ENCODE data around the gene RNF20. TPM values are rescaled to one million over a fixed set of nuclear protein-coding genes. Genes with fewer than 3 reads are reported as not detected.

The RNF20 gene
- total RNA-seq, 2 experiments from 2014 or later = 43.7 to 49.0 TPM

DNA sequence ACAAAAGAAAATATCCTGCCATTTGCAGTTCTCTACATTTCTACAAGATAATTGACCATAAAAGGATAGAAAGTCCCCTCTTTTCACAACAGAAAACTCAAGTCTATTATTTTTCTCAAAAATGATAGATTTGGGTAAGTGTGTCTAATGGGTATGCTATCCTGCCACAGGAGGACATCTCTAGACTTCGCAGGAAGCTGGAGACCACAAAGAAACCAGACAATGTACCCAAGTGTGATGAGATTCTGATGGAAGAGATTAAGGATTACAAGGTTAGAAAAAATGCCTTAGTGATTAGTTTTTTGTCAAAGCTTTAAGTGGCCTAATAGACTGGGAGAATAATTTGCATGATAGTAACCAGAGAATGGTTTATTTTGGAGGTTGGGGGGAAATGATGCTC is 28.1 kb downstream of the RNF20 start:
- POLR2A ChIA-PET = no interaction called here
- Mint-ChIP-seq H3K4me3 (no peak overlapping the region), H3K27me3 (no peaks in the 10 kb centered on the region), H3K4me1 (peaks cover 10% of the 10 kb centered on the region), H3K27ac (no peak overlapping the region), H3K36me3 (peaks cover 74% of the 10 kb centered on the region), H3K9me3 (peaks cover 2% of the 10 kb centered on the region)
- no peak for DNase-seq
- ATAC-seq (ENCODE audit: low read depth) = no peak

DNA sequence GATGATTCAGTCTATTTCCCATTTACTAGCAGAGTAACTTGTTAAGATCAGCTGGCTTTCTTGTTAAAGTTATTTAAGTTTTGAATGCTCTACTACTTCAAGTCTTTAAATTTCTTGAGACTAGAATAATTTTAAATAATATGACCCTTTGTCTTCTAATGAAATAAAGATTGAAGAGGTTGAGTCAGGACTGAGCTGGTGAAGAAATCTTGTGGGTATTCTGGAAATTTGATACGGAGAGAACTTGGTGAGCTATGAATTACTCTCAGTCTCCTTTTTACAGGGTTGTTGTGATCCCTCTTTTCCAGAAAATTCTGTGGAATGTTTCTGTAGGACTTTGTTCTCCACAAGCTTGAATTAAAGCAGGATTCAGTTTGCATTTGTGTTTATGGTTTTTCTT is 29.3 kb downstream of the RNF20 start:
- ATAC-seq (ENCODE audit: low read depth) (no peak), DNase-seq (no peak)
- Mint-ChIP-seq H3K4me3 (no peak overlapping the region), H3K9me3 (peaks cover 1% of the 10 kb centered on the region), H3K4me1 (peaks cover 10% of the 10 kb centered on the region), H3K36me3 (peaks cover 72% of the 10 kb centered on the region), H3K27me3 (no peaks in the 10 kb centered on the region), H3K27ac (no peak overlapping the region)
- POLR2A ChIA-PET = no interaction called here

DNA sequence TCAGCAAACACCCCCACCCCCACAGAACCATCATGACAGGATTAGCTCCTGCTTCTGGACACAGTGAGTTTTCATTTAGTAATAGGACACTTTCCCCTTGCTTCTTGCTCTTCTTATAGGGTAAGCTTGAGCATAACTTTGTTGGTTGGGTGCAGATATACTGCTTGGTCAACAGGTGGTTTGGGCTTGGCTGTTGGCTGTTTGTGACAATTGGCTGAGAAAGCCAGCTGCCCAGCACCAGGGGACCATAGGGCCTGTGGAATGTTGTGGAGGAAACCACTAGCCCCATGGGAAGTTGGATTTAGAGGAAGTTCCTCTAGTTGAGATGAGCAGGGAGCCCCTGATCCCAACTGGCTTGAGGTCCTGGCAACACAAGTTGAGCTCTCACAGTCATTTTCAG is 30.6 kb downstream of the RNF20 start:
- H3K27me3 Mint-ChIP-seq = no peaks in the 10 kb centered on the region
- peaks cover 70% of the 10 kb centered on the region for H3K36me3 Mint-ChIP-seq
- peaks cover 10% of the 10 kb centered on the region for H3K4me1 Mint-ChIP-seq
- DNase-seq (no peak), ATAC-seq (ENCODE audit: low read depth) (no peak)
- POLR2A ChIA-PET = no interaction called here
- no peak overlapping the region for H3K27ac Mint-ChIP-seq
- peaks cover 1% of the 10 kb centered on the region for H3K9me3 Mint-ChIP-seq
- no peak overlapping the region for H3K4me3 Mint-ChIP-seq

DNA sequence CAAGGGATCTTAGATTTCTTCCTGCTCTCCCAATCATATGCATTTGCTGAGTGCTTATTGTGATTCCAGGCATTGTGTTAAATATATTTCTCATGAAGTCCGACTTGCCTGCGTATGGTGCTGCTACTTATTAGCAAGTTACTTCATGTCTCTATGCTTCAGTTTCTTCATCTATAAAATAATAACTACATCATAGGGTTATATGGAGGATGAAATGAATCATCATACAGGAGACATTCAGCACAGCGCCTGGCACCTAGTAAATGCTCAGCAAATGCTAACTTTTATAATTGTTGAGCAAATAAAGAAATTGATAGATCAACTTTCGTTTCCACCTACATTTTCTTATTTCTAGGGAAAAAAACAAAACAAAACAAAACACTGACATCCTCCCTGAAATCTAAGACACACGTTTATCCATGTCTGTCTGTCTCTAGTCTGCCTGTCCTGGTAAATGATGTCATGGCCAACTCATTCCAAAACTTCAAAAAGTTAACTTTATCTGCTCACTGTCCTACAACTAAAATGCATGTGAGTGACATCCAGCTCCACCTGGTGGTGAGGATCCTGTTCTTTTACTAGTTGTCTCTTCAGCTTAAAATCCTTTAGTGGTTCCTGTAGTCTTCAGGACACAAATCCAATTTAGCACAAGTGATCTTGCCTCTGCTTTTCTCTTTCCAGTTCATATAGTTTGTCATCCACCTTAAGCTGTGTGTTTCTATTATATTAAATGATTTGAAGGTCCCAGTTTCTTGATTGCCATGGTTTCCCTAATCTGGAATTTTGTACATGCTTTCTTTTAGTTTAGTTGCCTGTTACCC is 33.5 kb downstream of the RNF20 start:
- no peak overlapping the region for H3K27ac Mint-ChIP-seq
- no peak overlapping the region for H3K4me3 Mint-ChIP-seq
- DNase-seq = no peak
- no peaks in the 10 kb centered on the region for H3K27me3 Mint-ChIP-seq
- peaks cover 49% of the 10 kb centered on the region for H3K36me3 Mint-ChIP-seq
- no peaks in the 10 kb centered on the region for H3K9me3 Mint-ChIP-seq
- POLR2A ChIA-PET = no interaction called here
- H3K4me1 Mint-ChIP-seq = peaks cover 17% of the 10 kb centered on the region
- no peak for ATAC-seq (ENCODE audit: low read depth)

DNA sequence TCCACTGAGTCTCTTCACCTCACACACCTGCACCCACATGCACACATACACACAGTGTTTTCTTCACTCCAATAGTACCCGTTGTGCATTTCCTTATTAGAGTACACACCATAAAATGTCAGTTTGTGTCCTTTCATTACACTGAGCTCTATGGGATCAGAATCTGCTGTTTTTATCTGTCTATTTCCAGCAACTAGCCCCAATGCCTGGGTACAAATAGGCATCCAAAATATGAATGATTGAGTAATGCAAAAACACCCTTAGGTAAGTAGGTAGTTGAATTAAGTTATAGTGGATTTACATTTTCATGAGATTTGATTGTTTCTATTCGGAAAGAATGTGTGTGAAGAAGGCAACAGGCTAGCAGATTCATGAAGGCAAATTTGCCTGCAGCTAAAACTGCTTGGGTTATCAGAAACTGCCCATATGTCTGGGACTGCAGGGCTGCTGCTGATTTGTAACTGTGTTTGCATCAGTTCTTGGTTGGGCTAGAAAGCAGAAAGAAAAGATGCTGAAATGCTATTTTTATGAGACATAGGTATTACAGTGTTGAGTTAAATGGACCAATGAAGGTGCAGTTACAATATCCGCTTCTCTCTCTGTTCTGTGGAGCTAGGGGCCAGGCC is 34.2 kb downstream of the RNF20 start:
- H3K4me3 Mint-ChIP-seq = no peak overlapping the region
- peaks cover 42% of the 10 kb centered on the region for H3K36me3 Mint-ChIP-seq
- H3K27me3 Mint-ChIP-seq = no peaks in the 10 kb centered on the region
- no peak overlapping the region for H3K27ac Mint-ChIP-seq
- H3K9me3 Mint-ChIP-seq = no peaks in the 10 kb centered on the region
- POLR2A ChIA-PET = no interaction called here
- ATAC-seq (ENCODE audit: low read depth) (no peak), DNase-seq (no peak)
- peaks cover 22% of the 10 kb centered on the region for H3K4me1 Mint-ChIP-seq

DNA sequence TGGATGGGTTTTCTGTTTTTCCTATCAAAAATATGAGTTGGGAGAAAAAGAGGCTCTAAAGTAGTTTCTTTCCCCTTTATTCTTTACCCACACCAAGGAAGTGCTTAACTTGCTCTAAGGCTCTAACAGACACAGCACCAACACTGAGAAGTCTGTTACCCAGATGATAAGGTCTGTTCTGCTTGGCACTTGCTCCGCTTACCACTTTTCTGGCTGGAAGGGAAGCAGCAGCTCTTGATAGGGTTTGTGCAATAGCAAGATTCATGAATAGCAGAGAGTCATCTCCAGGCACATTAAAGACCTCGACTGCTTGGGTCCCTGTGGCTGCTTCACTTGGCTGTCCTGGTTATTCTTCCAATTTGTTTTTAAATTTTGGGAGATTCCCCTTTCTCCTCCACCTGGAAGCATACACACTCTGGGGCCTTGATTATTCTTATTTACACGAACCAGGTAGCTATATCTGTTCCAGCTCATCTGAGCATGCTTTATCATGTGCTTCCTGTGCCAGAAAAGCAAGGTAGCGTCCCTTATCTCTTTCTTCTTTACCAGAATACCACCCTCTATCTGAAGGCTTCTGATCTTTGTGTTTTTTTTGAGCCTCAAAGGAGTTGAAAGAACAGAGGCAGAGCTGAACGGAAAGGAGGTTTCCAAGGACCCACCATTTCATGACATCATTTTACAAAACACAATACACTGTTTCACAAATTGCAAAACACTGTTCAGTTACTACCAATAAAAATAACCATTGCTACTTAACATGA is 36.3 kb downstream of the RNF20 start:
- H3K4me1 Mint-ChIP-seq = peaks cover 32% of the 10 kb centered on the region

DNA sequence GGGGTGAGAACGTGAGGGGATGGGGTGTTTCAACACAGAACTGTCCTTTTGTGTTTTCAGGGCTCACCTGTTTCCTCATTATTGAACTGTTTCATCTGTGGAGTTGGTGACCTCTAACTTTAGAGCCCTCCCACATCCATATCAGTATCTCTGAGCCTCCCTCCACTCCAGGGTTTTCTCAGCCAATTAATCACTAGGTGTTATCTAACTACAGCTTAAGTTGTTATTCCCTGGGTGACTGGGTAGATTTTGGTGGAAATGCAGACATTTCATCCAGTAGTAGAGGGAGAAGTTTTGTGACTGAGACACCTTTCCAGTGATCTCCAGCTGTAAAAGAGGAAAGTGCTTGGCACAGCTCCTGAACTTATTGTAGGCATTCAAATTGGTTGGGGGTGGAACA is 37.5 kb downstream of the RNF20 start:
- peaks cover 32% of the 10 kb centered on the region for H3K4me1 Mint-ChIP-seq
- ATAC-seq (ENCODE audit: low read depth) = no peak
- no peak overlapping the region for H3K4me3 Mint-ChIP-seq
- POLR2A ChIA-PET = interaction anchor here (1.9 kb wide), 1 partner anchor 38 kb away, joined by 6 read pairs; the partner anchor contains the start of gene RNF20
- peaks cover 27% of the 10 kb centered on the region for H3K36me3 Mint-ChIP-seq
- DNase-seq = no peak
- H3K27ac Mint-ChIP-seq = peak overlapping the region; percentile 21
- H3K9me3 Mint-ChIP-seq = no peaks in the 10 kb centered on the region
- no peaks in the 10 kb centered on the region for H3K27me3 Mint-ChIP-seq

More for the DNA sequence above, 36.3 kb downstream of the RNF20 start:
- DNase-seq (no peak), ATAC-seq (ENCODE audit: low read depth) (peak; percentile 77)
- H3K4me3 Mint-ChIP-seq = no peak overlapping the region
- peak overlapping the region; percentile 76 for H3K27ac Mint-ChIP-seq
- POLR2A ChIA-PET = interaction anchor here (1.9 kb wide), 1 partner anchor 36 kb away, joined by 6 read pairs; the partner anchor contains the start of gene RNF20
- no peaks in the 10 kb centered on the region for H3K9me3 Mint-ChIP-seq
- H3K36me3 Mint-ChIP-seq = peaks cover 30% of the 10 kb centered on the region
- no peaks in the 10 kb centered on the region for H3K27me3 Mint-ChIP-seq

DNA sequence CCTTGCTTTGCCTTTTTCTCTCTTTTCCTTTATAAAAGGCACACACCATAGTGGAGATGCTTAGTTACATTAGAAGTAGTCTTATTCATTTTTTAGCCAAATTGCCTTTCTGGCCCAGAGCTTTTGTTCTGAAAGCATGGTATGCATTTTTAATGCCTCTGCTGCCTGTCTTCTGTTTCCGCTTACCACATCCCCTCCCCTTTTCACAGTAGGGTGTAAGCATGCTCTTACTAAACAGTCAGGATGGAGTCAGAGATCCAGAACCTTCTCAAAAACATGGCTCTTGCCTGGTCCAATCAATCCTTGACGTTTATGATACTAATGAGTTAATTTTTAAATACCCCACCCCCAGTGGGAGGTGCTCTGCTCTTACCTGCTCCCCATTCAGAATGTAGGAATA is 38.7 kb downstream of the RNF20 start:
- peaks cover 32% of the 10 kb centered on the region for H3K4me1 Mint-ChIP-seq
- H3K27me3 Mint-ChIP-seq = no peaks in the 10 kb centered on the region
- peaks cover 23% of the 10 kb centered on the region for H3K36me3 Mint-ChIP-seq
- DNase-seq = no peak
- no peak overlapping the region for H3K27ac Mint-ChIP-seq
- no peak for ATAC-seq (ENCODE audit: low read depth)
- H3K9me3 Mint-ChIP-seq = no peaks in the 10 kb centered on the region
- no peak overlapping the region for H3K4me3 Mint-ChIP-seq
- POLR2A ChIA-PET = no interaction called here

DNA sequence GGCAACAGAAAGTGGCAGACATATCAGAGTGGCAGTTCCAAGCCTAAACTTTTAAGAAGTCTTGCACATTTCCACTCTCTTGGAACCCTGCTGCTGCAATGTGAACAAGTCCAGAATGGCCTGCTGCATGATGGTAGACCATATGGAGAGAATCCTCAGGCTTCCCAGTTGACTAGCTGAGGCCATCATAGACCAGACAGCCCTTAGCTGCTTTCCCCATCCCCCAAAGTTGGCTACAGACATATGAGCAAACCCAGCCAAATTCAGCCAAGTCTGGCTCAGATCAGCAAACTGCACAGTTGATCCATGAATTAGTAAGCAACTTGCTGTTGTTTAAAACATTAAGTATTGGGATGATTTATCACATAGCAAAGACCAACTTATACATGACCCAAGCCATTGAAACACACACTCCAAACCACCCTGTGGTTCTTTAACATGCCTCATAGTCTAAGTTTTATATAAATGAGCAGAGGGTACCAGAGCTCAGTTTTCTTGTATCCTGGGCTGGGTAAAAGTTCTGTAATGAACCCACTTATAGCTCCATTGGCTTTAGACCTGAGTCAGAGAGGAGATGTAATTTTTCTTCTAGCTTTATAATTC is 41.2 kb downstream of the RNF20 start:
- POLR2A ChIA-PET = no interaction called here
- peaks cover 7% of the 10 kb centered on the region for H3K36me3 Mint-ChIP-seq
- no peak for ATAC-seq (ENCODE audit: low read depth)
- peaks cover 32% of the 10 kb centered on the region for H3K4me1 Mint-ChIP-seq
- H3K27ac Mint-ChIP-seq = no peak overlapping the region
- H3K27me3 Mint-ChIP-seq = no peaks in the 10 kb centered on the region
- H3K4me3 Mint-ChIP-seq = no peak overlapping the region
- no peak for DNase-seq
- no peaks in the 10 kb centered on the region for H3K9me3 Mint-ChIP-seq

DNA sequence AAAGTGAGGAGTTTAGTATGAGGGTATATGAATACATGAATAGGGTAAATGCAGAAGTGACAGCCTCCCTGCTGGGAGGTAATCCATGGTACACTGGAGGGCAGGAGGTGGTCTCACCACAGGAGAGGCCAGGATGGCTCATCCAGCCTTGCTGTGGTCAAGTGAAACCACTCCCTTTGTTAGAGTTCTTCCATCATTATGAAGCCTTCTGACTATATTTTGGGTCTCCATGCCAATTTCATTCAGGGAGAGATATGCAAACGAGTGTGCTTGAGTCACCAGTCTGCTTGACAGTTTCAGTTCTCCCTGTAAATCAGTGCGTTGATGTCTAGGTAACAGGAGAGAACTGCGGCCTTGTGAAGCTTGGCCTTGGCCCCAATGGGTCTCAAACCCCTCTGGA is 44.7 kb downstream of the RNF20 start:
- H3K4me3 Mint-ChIP-seq = no peak overlapping the region
- no peaks in the 10 kb centered on the region for H3K9me3 Mint-ChIP-seq
- DNase-seq = no peak
- POLR2A ChIA-PET = no interaction called here
- ATAC-seq (ENCODE audit: low read depth) = no peak
- H3K4me1 Mint-ChIP-seq = peaks cover 6% of the 10 kb centered on the region
- no peak overlapping the region for H3K27ac Mint-ChIP-seq
- H3K27me3 Mint-ChIP-seq = no peaks in the 10 kb centered on the region
- peaks cover 3% of the 10 kb centered on the region for H3K36me3 Mint-ChIP-seq

DNA sequence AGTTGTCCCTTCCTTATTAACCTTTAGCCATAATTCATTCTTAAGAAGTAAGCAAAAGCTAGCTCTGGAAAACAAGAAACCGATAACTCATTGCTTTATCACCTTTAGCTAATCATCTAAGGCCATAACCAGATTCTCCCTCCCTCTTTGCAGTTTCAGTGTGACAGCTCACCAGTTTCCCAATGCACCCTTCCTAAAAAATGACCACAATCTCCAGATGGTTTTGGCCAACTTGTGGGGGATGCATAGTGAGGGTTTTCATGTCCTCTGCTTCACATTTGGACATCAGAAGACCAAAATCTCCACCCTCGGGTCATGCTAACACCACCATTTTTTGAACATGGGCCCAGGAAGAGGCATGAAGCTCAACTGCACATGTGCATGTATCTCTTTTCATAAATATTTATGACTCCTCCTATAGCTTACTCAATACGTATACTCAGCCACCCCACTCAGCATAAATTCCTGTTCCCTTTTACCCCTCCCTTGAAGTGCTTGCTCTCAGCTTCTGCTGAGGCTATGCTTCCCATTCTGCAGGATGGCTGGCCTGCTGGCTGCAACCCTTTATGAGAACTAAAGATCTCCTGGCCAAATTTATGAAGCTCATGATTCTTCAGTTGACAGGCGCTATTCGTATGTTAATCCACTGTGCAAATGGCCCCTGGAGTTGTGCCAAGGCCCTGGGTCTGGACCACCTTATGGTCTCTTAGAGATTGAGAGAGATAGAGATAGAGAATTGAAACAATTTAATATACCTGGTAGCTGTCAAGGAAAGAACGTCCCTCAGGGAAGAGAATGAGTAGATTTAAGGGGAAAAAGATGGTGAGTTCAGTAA is 46.3 kb downstream of the RNF20 start:
- ATAC-seq (ENCODE audit: low read depth) = no peak
- H3K36me3 Mint-ChIP-seq = peaks cover 2% of the 10 kb centered on the region
- no peaks in the 10 kb centered on the region for H3K27me3 Mint-ChIP-seq
- no peaks in the 10 kb centered on the region for H3K4me1 Mint-ChIP-seq
- no peak overlapping the region for H3K27ac Mint-ChIP-seq
- H3K4me3 Mint-ChIP-seq = no peak overlapping the region
- DNase-seq = no peak
- H3K9me3 Mint-ChIP-seq = no peaks in the 10 kb centered on the region
- POLR2A ChIA-PET = no interaction called here

DNA sequence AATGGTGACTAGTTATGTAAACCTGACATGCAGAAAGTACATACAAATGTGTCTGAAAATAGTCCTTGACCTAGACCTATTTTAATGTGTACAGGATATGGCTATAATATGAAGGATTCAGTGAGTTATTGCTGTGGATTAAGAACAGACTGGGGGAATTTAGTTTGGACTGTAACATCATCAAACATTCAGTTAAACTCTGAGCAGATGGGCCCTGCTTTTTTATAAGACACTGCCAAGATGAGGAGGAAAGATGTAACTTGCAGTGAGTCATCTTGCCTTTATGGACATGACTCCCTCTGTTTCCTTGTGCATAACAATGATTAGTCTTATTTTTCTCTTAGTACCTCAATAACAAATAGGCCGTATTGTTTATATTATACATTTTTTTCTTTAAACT is 48.9 kb downstream of the RNF20 start:
- H3K27ac Mint-ChIP-seq = no peak overlapping the region

DNA sequence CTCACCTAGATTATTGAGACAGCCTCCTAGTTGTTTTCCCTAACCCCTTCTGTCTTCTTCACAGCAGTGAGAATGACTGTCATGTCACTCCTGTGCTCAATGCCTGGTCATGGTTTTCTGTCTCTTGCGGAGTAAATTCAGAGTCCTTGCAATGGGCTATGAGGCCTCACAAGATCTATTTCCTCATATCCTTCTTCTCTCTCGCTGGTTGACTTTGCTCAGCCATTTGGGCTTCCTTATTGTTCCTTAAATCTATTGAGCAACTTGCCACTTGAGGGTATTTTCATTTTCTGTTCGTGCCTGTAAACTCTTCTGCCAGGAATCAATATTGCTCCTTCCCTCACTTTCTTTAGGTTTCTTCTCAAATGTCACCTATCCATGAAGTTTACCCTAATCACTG is 52.1 kb downstream of the RNF20 start:
- Mint-ChIP-seq H3K4me1 (peaks cover 7% of the 10 kb centered on the region), H3K9me3 (no peaks in the 10 kb centered on the region), H3K36me3 (no peaks in the 10 kb centered on the region), H3K27ac (no peak overlapping the region), H3K27me3 (peaks cover 2% of the 10 kb centered on the region), H3K4me3 (no peak overlapping the region)
- ATAC-seq (ENCODE audit: low read depth) = no peak
- DNase-seq = no peak
- POLR2A ChIA-PET = no interaction called here

More for the DNA sequence above, 48.9 kb downstream of the RNF20 start:
- POLR2A ChIA-PET = no interaction called here
- ATAC-seq (ENCODE audit: low read depth) (no peak), DNase-seq (no peak)
- Mint-ChIP-seq H3K27me3 (no peaks in the 10 kb centered on the region), H3K36me3 (no peaks in the 10 kb centered on the region), H3K4me1 (peaks cover 7% of the 10 kb centered on the region), H3K9me3 (no peaks in the 10 kb centered on the region), H3K4me3 (no peak overlapping the region)

Data from activated naive CD8-positive, alpha-beta T cell treated with anti-CD3 and anti-CD28 coated beads, Interleukin-2, amount 10 ng/mL, durations not matched to agents 7 days and 5 days (primary cell).